GM21360 (cell line): Measurements from ENCODE around the gene OSTM1.
"Not testable (repeated sequence)": the region's sequence is repeated elsewhere in the genome, so short reads cannot be mapped to it uniquely, and the experiment has no call there.

Source experiments
- ATAC-seq: cut with Tn5 transposase; IDR thresholded peaks from one replicate; pipeline ENCODE4 v1.9.1; 2021; ENCODE audit warnings: mild to moderate bottlenecking, moderate library complexity; ENCODE audit not compliant: unreplicated experiment

OSTM1 gene

DNA sequence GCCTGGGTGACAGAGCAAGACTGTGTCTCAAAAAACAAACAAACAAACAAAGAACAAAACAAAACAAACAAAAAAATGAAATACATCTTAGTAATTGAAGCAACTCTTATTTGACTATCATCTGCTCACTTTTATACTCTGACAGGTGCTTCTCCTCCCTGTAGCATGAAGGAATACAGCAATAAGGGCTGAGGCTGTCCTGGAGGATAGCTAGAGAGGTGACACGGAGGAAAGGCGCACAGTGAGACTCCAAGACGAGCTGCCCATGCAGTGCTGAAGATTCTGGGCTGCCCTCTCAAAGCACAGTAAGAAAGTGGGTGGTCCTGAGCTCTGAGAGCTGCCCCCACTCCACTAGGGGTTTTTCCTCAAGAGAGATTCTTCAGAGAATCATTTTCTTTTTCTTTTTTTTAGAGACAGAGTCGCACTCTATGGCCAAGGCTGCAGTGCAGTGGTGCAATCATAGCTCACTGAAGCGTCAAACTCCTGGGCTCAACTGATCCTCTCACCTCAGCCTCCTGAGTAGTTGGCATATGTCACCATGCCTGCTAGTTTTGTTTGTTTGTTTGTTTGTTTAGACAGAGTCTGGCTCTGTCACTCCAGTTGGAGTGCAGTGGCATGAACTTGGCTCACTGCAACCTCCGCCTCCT is 50.0 kb downstream of the OSTM1 start:
- no peak for ATAC-seq

- no peak for ATAC-seq
Measured at GRCh38 chr6:108020472-108021116, 53.9 kb downstream of the OSTM1 start.

DNA sequence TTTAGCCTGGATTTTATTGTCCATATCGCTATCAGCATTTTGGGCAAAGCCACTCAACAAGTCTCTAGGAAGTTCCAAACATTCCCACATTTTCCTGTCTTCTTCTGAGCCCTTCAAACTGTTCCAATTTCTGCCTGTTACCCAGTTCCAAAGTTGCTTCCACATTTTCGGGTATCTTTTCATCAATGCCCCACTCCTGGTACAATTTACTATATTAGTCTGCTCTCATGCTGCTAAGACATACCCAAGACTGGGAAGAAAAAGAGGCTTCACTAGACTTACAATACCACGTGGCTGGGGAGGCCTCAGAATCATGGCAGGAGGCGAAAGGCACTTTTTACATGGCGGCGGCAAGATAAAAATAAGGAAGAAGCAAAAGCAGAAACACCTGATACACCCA is 58.3 kb downstream of the OSTM1 start:
- ATAC-seq, result not testable (repeated sequence)

DNA sequence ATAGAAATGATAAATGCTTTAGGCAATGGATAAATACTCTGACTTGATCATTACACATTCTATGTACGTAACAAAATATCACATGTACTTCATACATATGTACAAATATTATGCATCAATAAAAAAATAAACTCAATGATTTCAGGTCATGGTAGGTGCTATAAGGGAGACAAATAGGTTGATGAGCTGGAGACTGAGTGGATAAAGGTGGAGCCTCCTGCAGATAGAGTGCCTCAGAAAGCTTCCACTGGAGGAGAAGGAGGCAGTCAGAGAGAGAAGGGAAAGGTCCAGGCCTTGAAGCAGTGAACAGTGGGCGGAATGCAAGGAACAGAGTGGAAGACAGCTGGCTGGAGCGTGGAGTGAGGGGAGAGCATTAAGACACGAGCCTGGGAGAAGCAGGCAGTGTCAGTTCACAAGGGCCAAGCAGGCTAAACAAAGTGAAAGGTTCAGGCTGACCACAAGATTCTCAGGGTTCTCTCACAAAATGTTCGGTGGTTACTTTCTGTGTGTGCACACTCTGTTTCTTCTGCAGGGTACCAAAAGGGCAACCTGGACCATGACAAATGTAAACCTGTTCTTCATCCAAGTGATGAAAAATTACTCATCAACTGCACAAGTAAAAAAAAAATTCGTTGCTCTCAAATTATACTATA is 60.6 kb downstream of the OSTM1 start:
- ATAC-seq, result no peak

DNA sequence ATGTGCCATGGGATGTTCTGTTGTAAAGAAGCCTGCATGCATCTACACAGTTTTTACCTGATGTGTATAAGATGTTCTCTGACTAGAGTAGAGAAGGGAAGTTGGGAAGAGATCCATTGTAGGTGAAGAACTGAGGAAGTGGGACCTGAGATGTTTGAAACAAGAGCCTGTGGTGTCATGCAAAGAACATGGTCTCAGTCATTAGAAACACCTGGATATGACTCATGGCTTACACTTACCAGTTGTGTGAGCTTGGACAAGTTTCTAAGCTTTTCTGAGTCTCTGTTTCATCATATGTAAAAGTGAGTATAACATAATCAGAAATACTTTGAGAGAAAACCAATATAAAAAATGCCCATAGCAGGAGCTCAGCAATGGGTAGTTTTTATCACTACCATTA is 64.6 kb downstream of the OSTM1 start:
- no peak for ATAC-seq

DNA sequence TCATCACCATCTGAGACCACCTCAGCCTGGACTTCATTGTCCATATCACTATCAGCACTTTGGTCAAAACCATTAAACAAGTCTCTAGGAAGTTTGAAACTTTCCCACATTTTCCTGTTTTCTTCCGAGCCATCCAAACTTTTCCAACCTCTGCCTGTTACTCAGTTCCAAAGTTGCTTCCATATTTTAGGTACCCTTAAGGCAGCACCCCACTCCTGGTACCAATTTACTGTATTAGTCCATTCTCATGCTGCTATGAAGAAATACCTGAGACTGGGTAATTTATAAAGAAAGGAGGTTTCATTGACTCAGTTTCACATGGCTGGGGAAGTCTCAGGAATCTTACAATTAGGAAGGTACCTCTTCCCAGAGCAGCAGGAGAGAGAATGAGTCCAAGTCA is 65.3 kb downstream of the OSTM1 start:
- not testable (repeated sequence) for ATAC-seq

DNA sequence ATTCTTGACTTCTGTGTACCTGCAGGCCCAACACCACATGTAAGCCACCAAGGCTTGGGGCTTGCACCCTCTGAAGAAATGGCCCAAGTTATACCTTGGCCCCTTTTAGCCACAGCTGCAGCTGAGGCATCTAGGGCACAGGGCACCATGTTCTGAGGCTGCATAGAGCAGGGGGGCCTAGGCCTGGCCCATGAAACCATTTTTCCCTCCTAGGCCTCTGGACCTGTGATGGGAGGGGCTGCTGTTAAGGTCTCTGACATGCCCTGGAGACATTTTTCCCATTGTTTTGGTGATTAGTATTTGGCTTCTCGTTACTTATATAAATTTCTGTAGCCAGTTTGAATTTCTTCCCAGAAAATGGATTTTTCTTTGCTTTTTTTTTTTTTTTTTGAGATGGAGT is 66.2 kb downstream of the OSTM1 start:
- no peak for ATAC-seq

DNA sequence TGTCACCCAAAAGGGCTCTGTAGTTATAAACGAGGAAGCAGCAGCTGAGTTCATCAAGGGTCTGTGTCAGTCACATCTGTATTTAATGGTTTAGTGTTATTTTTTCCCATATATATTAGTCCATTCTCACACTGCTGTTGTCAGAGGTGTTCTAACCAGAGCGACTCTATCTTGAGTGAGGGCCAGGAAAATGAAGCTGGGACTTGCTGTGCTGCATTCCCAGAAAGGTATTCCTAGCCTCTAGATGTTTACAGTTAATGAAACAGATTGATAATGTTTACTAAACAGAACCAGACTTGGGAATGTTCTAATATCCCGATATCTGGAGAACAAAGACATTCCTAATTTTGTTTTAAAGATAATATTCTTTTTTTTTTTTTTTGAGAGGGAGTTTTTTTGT is 68.6 kb downstream of the OSTM1 start:
- no peak for ATAC-seq

GRCh38 chr6:108004861-108005260 is 69.7 kb downstream of the OSTM1 start:
- ATAC-seq, result no peak

DNA sequence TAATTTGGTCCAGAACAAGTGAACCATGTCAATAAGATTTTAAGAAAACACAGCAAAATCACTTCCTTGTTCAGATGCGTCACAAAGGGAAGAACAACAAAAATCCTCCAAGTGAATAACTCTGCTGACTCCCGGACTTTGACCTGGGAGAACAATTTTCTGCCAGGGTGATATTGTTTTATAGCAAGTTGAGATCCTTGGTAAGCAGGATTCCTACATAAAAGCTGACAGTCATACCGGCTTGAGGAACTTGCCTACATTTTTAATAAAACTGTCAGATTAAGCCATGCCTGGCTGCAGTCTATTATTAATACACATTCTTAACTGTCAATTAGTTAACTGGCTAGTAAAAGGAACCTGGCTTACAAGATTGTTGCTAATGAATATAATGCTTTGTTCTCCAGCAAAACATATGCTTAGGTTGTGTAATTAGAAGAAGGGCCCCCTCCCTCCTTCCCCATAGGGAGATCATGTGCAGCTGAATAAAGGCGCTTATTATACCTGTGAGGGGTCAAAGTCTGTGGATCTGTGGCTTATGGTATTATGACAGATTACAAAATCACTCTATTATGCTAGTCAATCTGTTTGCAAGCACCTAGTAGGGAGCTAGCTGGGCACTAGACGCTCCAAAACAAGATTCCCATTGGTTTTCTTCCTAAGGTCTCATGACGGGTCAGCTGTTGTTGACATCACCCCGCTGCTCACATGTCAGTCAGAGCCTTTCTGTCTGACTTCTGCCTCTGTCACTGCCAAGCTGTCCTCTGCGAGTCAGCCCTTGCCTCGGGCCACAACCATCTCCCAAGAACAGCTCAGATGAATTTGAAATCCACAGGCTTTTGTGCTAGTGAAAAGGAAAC is 71.9 kb downstream of the OSTM1 start:
- no peak for ATAC-seq

DNA sequence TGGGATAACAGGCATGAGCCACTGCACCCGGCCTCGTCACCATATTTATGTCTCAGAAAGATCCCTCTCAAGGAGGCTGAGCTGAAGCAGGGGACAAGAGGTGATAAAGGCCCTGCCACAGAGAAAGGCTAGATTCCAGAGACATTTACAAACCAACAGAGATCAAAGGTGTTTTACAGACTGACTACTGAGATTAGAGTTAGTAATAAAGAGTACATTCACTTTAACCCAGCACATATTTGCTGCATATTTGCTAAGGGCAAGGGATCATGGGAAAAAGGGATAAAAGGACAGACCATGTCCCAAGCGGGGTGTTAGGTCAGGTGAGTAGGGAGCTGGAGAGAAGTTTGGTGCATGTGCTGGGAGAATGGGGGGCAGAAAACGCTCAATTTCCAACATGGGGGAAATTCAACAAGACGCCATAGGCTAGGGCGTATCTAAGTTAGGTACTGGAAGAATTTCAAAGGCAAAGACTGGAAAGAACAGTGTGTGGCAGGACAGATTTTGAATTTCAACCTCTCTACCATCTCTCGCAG is 72.8 kb downstream of the OSTM1 start:
- no peak for ATAC-seq

DNA sequence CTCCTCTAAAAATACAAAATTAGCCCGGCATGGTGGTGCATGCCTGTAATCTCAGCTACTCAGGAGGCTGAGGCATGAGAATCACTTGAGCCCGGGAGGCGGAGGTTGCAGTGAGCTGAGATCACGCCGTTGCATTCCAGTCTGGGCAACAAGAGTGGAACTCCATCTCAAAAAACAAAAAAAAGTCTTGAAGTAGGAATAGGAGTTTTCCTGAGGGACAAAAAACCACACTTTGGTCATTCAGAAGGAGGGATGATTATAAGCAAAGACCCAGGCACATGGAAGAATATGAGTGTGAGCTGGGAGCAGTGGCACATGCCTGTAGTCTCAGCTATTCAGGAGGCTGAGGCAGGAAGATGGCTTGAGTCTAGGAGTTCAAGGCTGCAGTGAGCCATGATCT is 74.3 kb downstream of the OSTM1 start:
- ATAC-seq, result not testable (repeated sequence)

GRCh38 chr6:107999341-107999740 is 75.2 kb downstream of the OSTM1 start:
- no peak for ATAC-seq

- ATAC-seq, result no peak
Measured at GRCh38 chr6:107991772-107992550, 82.6 kb downstream of the OSTM1 start.
